Superior temporal gyrus (tissue), 1 donor: Measurements from ENCODE around the gene CMSS1.
A peak's percentile ranks its signal among the peaks of the same experiment; 100 is the strongest.

Source experiments
- DNase-seq: peaks from one replicate; pipeline ENCODE4 v3.0.0-alpha.2; 2016; ENCODE audit errors: extremely low spot score

Gene CMSS1

GRCh38 chr3:99997293-99997692 is 179.6 kb downstream of the CMSS1 start:
- no peak for DNase-seq

- DNase-seq, result no peak
Measured at GRCh38 chr3:99999536-99999935, 181.9 kb downstream of the CMSS1 start.

GRCh38 chr3:100001083-100001482 is 183.4 kb downstream of the CMSS1 start:
- DNase-seq, result no peak

- DNase-seq, result no peak
Measured at GRCh38 chr3:100001526-100002270, 184.0 kb downstream of the CMSS1 start.

GRCh38 chr3:100002599-100003350 is 185.1 kb downstream of the CMSS1 start:
- peak; percentile 42 for DNase-seq

- no peak for DNase-seq
Measured at GRCh38 chr3:100003609-100004503, 186.2 kb downstream of the CMSS1 start.

GRCh38 chr3:100004931-100005330 is 187.3 kb downstream of the CMSS1 start:
- DNase-seq, result no peak

GRCh38 chr3:100005665-100006393 is 188.2 kb downstream of the CMSS1 start:
- no peak for DNase-seq

GRCh38 chr3:100006570-100007271 is 189.1 kb downstream of the CMSS1 start:
- no peak for DNase-seq

GRCh38 chr3:100007313-100007712 is 189.7 kb downstream of the CMSS1 start:
- DNase-seq, result no peak

GRCh38 chr3:100008081-100008698 is 190.5 kb downstream of the CMSS1 start:
- no peak for DNase-seq

GRCh38 chr3:100009276-100010086 is 191.8 kb downstream of the CMSS1 start:
- no peak for DNase-seq

- no peak for DNase-seq
Measured at GRCh38 chr3:100010087-100010417, 192.4 kb downstream of the CMSS1 start.

GRCh38 chr3:100018806-100019205 is 201.1 kb downstream of the CMSS1 start:
- no peak for DNase-seq

- no peak for DNase-seq
Measured at GRCh38 chr3:100019719-100020118, 202.1 kb downstream of the CMSS1 start.

- no peak for DNase-seq
Measured at GRCh38 chr3:100020876-100021644, 203.4 kb downstream of the CMSS1 start.

- no peak for DNase-seq
Measured at GRCh38 chr3:100022506-100022905, 204.8 kb downstream of the CMSS1 start.

- no peak for DNase-seq
Measured at GRCh38 chr3:100023150-100023549, 205.5 kb downstream of the CMSS1 start.

GRCh38 chr3:100023595-100023994 is 205.9 kb downstream of the CMSS1 start:
- no peak for DNase-seq
